HAP-1 (cell line): ENCODE data around the gene IL1R2.

Source experiments
- DNase-seq, 2 experiments: peaks; one replicate each; pipeline ENCODE4 v3.0.0-alpha.2; 2016 to 2020; ENCODE audit warnings: low spot score in 2 of 2
- H3K27me3 ChIP-seq: fragments of 250-450 bp; sonication (Bioruptor Pico); 2 replicates; pipeline ENCODE4 v1.5.1; 2020; ENCODE audit warnings: low read depth, mild to moderate bottlenecking, moderate library complexity
- H3K36me3 ChIP-seq: fragments of 250-450 bp; sonication (Bioruptor Pico); replicated peaks from 2 replicates; pipeline ENCODE4 v1.5.1; 2020; ENCODE audit warnings: mild to moderate bottlenecking
- H3K4me1 ChIP-seq: fragments of 250-450 bp; sonication (Bioruptor Pico); 2 replicates; pipeline ENCODE4 v1.5.1; 2020; ENCODE audit warnings: mild to moderate bottlenecking
- H3K4me3 ChIP-seq: fragments of 250-450 bp; sonication (Bioruptor Pico); 2 replicates; pipeline ENCODE4 v1.5.1; 2020; ENCODE audit warnings: mild to moderate bottlenecking, moderate library complexity
- H3K9me3 ChIP-seq: fragments of 250-450 bp; sonication (Bioruptor Pico); 2 replicates; pipeline ENCODE4 v1.5.1; 2020; ENCODE audit warnings: mild to moderate bottlenecking, moderate library complexity
- in situ Hi-C: fragments of 300-500 bp; cut with MboI; formaldehyde crosslinking; loops from 3 replicates; pipeline ENCODE4 v1.14.3; 2020; ENCODE audit warnings: low sequenced_read_pairs, inconsistent platforms, mixed read lengths

The IL1R2 gene

GRCh38 chr2:102050854-102051391, 59.2 kb downstream of the IL1R2 start:
- in situ Hi-C loops = no loop called here
- H3K9me3 ChIP-seq = no peaks in the 10 kb centered on the region
- no peak for DNase-seq
- no peaks in the 10 kb centered on the region for H3K27me3 ChIP-seq
- no peaks in the 10 kb centered on the region for H3K4me1 ChIP-seq
- H3K36me3 ChIP-seq = no peaks in the 10 kb centered on the region
- no peak overlapping the region for H3K4me3 ChIP-seq

- DNase-seq = no peak
- no peaks in the 10 kb centered on the region for H3K4me1 ChIP-seq
- in situ Hi-C loops = no loop called here
- no peak overlapping the region for H3K4me3 ChIP-seq
- no peaks in the 10 kb centered on the region for H3K36me3 ChIP-seq
- H3K27me3 ChIP-seq = no peaks in the 10 kb centered on the region
- H3K9me3 ChIP-seq = no peaks in the 10 kb centered on the region
Measured at GRCh38 chr2:102051692-102052277, 60.0 kb downstream of the IL1R2 start.

GRCh38 chr2:102052365-102052764, 60.6 kb downstream of the IL1R2 start:
- Histone ChIP-seq H3K4me1 (no peaks in the 10 kb centered on the region), H3K27me3 (no peaks in the 10 kb centered on the region), H3K36me3 (no peaks in the 10 kb centered on the region), H3K4me3 (no peak overlapping the region), H3K9me3 (no peaks in the 10 kb centered on the region)
- in situ Hi-C loops = no loop called here
- DNase-seq = no peak

GRCh38 chr2:102053096-102053495, 61.3 kb downstream of the IL1R2 start:
- H3K27me3 ChIP-seq = no peaks in the 10 kb centered on the region
- H3K36me3 ChIP-seq = no peaks in the 10 kb centered on the region
- no peaks in the 10 kb centered on the region for H3K4me1 ChIP-seq
- in situ Hi-C loops = no loop called here
- no peak overlapping the region for H3K4me3 ChIP-seq
- no peak for DNase-seq
- no peaks in the 10 kb centered on the region for H3K9me3 ChIP-seq

GRCh38 chr2:102055346-102055990, 63.7 kb downstream of the IL1R2 start:
- no peak for DNase-seq
- no peaks in the 10 kb centered on the region for H3K27me3 ChIP-seq
- no peaks in the 10 kb centered on the region for H3K4me1 ChIP-seq
- in situ Hi-C loops = no loop called here
- H3K9me3 ChIP-seq = no peaks in the 10 kb centered on the region
- H3K4me3 ChIP-seq = no peak overlapping the region
- H3K36me3 ChIP-seq = no peaks in the 10 kb centered on the region

GRCh38 chr2:102056079-102056581, 64.4 kb downstream of the IL1R2 start:
- H3K9me3 ChIP-seq = no peaks in the 10 kb centered on the region
- H3K4me3 ChIP-seq = no peak overlapping the region
- in situ Hi-C loops = no loop called here
- H3K27me3 ChIP-seq = no peaks in the 10 kb centered on the region
- H3K36me3 ChIP-seq = no peaks in the 10 kb centered on the region
- no peaks in the 10 kb centered on the region for H3K4me1 ChIP-seq
- no peak for DNase-seq

- H3K4me3 ChIP-seq = no peak overlapping the region
- H3K36me3 ChIP-seq = no peaks in the 10 kb centered on the region
- in situ Hi-C loops = no loop called here
- DNase-seq = no peak
- no peaks in the 10 kb centered on the region for H3K9me3 ChIP-seq
- H3K27me3 ChIP-seq = no peaks in the 10 kb centered on the region
- no peaks in the 10 kb centered on the region for H3K4me1 ChIP-seq
Measured at GRCh38 chr2:102057502-102058292, 65.9 kb downstream of the IL1R2 start.

GRCh38 chr2:102058293-102058833, 66.6 kb downstream of the IL1R2 start:
- no peaks in the 10 kb centered on the region for H3K9me3 ChIP-seq
- no peaks in the 10 kb centered on the region for H3K4me1 ChIP-seq
- in situ Hi-C loops = no loop called here
- no peak overlapping the region for H3K4me3 ChIP-seq
- DNase-seq = no peak
- H3K36me3 ChIP-seq = no peaks in the 10 kb centered on the region
- no peaks in the 10 kb centered on the region for H3K27me3 ChIP-seq

GRCh38 chr2:102059151-102059550, 67.4 kb downstream of the IL1R2 start:
- H3K36me3 ChIP-seq = no peaks in the 10 kb centered on the region
- no peak overlapping the region for H3K4me3 ChIP-seq
- H3K9me3 ChIP-seq = no peaks in the 10 kb centered on the region
- in situ Hi-C loops = no loop called here
- H3K4me1 ChIP-seq = no peaks in the 10 kb centered on the region
- no peaks in the 10 kb centered on the region for H3K27me3 ChIP-seq
- DNase-seq = no peak

GRCh38 chr2:102060047-102060446, 68.3 kb downstream of the IL1R2 start:
- Histone ChIP-seq H3K4me3 (no peak overlapping the region), H3K4me1 (no peaks in the 10 kb centered on the region), H3K27me3 (no peaks in the 10 kb centered on the region), H3K9me3 (no peaks in the 10 kb centered on the region), H3K36me3 (no peaks in the 10 kb centered on the region)
- in situ Hi-C loops = no loop called here
- no peak for DNase-seq

- Histone ChIP-seq H3K4me3 (no peak overlapping the region), H3K4me1 (no peaks in the 10 kb centered on the region), H3K27me3 (no peaks in the 10 kb centered on the region), H3K36me3 (no peaks in the 10 kb centered on the region), H3K9me3 (no peaks in the 10 kb centered on the region)
- in situ Hi-C loops = no loop called here
- no peak for DNase-seq
Measured at GRCh38 chr2:102060792-102061191, 69.0 kb downstream of the IL1R2 start.

GRCh38 chr2:102061286-102061699, 69.5 kb downstream of the IL1R2 start:
- Histone ChIP-seq H3K4me1 (no peaks in the 10 kb centered on the region), H3K27me3 (no peaks in the 10 kb centered on the region), H3K36me3 (no peaks in the 10 kb centered on the region), H3K4me3 (no peak overlapping the region), H3K9me3 (no peaks in the 10 kb centered on the region)
- in situ Hi-C loops = no loop called here
- no peak for DNase-seq

GRCh38 chr2:102061962-102062795, 70.4 kb downstream of the IL1R2 start:
- in situ Hi-C loops = no loop called here
- no peaks in the 10 kb centered on the region for H3K9me3 ChIP-seq
- H3K4me1 ChIP-seq = no peaks in the 10 kb centered on the region
- no peaks in the 10 kb centered on the region for H3K36me3 ChIP-seq
- H3K27me3 ChIP-seq = no peaks in the 10 kb centered on the region
- DNase-seq = no peak
- no peak overlapping the region for H3K4me3 ChIP-seq
